Measurements from ENCODE around the gene BIRC2. TPM values are rescaled to one million over a fixed set of nuclear protein-coding genes. Genes with fewer than 3 reads are reported as not detected.

Gene BIRC2
- total RNA-seq, 1 donor from 2014 or later = 32.4 TPM

DNA sequence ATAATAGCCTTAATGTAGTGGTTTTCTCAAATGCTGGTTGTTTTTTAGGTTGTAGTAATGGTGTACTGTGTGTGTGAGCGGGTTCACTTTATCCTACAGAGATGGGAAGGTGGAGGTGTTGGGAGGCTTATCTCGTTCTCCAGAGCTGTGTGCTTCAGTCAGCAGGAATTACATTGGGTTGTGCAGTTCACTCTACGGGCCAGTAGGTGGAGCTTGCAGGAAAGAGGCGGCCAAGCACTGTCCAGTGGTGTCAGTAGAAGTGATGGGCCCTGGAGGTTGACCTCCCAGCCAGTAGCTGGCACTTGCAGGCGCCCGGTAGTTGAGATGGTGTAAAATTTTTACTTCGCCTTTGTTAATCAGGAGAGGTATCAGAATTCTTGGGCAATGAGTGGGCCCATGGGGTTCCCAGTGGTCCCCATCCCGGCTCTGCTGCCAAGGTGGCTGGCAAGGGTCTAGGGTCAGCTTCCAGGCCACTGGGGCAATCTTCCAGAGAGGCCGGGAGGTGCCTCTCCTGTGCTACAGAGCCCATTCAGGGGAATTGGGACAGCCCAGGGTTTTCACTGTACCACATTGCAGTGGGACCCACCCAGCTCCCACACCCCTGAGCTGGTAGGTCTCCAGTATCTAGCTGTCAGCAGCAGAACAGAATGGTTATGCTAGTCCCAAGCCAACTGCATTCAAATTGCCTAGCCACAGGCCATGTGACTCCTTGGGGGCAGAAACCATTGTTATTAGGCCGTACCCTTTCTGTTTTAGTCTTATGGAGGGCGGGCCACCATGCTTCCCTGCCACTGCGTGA, 43.9 kb downstream of the BIRC2 start:
- intact Hi-C loops (cut with DNase I) = loop anchor here (1.0 kb wide), 1 partner anchor 104 kb away; no protein-coding TSS in a partner anchor
- ATAC-seq (peak; percentile 80), DNase-seq (ENCODE audit: missing footprints) (peak; percentile 68)

DNA sequence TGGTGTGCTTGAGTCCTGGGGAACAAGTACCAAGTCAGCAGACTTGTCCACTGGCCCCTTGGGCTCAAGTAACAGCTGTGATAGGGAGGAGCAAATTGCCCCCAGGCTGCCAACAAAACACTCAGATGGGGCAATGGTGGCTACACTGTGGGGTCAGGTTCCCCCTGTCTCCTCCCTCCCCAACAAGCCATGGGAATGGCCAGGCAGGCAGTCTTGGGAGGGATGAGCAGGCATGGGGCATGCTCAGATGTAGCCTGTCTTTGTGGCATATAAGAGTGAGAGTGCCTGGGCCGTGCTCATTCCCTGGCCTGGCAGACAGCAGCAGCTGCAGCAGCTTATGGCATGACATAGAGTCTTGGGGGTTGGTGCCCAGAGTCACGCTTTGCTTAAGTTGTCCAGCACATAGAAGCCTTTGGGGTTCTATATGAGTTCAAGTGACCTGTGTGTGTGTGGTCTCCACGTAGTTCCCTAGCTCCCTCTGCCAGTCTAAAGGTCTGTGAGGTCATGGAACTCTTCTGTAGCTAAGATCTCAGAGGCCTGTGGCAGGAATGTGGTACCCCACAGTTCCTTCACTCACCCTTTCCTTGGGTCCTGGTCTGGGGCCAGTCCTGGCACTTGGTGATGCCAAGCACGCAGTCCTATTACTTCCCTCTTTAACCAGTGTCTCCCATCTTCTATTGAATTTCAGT, 44.7 kb downstream of the BIRC2 start:
- intact Hi-C loops (cut with DNase I) = no loop called here
- ATAC-seq = no peak
- DNase-seq (ENCODE audit: missing footprints) = no peak

DNA sequence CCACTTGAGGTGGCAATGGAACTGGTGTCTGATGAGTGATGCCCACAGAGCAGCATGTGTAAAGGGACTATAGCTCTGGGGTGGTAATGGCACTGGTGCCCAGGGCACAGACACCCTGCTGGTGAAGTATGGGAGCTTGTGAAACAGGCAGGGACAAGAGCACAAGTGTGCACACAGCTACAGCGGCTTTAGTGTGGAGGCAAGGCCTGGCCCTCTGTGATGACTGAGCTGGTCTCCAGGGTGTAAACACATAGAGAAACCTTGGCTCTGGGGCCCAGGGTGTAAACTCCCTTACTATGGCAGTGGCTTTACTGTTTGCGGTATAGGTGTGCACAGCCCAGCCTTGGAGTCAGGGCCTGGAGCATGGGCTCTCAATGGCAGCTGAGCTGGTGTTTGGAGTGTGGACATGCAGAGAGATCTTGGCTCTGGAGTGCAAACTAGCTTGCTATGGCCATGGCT, 46.3 kb downstream of the BIRC2 start:
- intact Hi-C loops (cut with DNase I) = no loop called here
- DNase-seq (ENCODE audit: missing footprints) (no peak), ATAC-seq (peak; percentile 20)

GRCh38 chr11:102395720-102396393, 48.8 kb downstream of the BIRC2 start:
- ATAC-seq = no peak
- intact Hi-C loops (cut with DNase I) = no loop called here
- DNase-seq (ENCODE audit: missing footprints) = no peak

- intact Hi-C loops (cut with DNase I) = no loop called here
- no peak for ATAC-seq
These were observed 49.9 kb downstream of the BIRC2 start for GRCh38 chr11:102396708-102397563.

DNA sequence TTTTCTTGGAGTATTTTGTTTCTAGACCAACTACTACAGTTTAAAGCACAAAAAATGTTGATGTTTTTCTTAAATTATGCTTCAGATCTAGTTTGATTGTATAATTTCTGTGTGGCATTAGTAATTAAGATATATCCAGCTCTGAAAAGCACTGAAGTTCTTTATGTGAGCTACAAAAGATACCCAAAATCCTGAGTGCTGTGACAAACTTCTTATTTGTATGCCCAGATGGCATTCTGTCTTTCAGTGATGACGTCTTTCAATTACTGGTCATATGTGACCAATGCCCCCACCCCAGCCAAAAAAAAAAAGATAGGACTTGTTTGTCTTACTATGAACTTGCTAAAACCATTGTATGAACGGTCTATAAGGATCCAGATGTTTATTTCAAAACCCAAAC, 51.3 kb downstream of the BIRC2 start:
- ATAC-seq = no peak
- DNase-seq (ENCODE audit: missing footprints) = no peak
- intact Hi-C loops (cut with DNase I) = no loop called here

More at GRCh38 chr11:102396708-102397563, 49.9 kb downstream of the BIRC2 start:
- DNase-seq (ENCODE audit: missing footprints) = no peak

- ATAC-seq = no peak
- DNase-seq (ENCODE audit: missing footprints) = no peak
- intact Hi-C loops (cut with DNase I) = no loop called here
These were observed 52.2 kb downstream of the BIRC2 start for GRCh38 chr11:102399189-102399588.

DNA sequence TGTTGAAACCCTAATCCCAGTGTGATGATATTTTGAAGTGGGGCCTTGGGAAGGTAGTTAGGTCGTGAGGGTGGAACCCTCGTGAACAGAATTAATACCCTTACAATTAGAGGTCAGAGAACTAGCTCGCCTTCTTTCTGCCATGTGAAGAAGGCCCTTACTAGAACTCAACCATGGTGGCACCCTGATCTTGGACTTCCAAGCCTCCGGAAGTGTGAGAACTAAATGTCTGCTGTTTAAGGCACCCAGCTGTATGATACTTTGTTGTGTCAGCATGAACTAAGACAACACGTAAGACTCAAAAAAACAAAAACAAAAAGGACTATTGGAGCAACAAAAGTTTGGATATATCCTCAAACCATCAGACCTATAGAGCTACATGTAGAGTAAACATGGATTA, 53.6 kb downstream of the BIRC2 start:
- ATAC-seq = no peak
- no peak for DNase-seq (ENCODE audit: missing footprints)
- intact Hi-C loops (cut with DNase I) = no loop called here

DNA sequence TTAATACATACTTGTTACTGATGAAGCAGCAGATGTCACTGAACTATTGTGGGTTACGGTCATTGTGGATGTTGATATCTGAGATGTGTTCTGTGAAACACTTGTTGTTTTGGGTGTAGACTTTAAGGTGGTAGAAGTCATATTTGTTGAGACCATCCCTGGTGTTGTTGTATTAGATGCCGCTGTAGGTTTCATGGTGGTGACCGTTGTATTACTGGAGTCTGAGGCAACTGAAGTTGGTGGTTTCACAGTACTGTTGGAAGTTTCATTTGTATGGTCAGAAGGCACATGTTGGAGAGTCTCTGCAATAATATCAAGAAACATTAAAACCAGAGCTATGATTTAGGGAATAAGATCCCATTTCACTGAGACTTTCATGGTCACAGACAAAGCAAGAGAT, 54.9 kb downstream of the BIRC2 start:
- DNase-seq (ENCODE audit: missing footprints) (no peak), ATAC-seq (no peak)
- intact Hi-C loops (cut with DNase I) = no loop called here

DNA sequence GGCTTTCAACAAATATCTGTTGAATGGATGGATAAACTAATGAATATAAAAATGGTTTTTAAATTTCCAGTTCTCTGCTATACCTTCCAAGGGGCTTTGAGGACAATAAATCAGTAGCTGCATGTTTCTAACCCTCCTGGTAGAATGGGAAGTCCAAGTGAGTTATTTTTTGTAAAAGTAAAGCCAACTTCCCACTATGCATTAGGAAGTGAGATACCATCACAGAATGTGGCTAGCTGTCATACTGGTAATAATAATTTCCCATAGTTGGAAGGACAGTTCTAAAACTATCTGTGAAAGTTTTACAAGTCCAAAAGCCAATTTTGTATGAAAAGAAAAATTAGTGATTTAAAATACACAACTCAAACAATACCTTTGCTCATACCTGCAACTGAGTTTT, 55.5 kb downstream of the BIRC2 start:
- ATAC-seq (no peak), DNase-seq (ENCODE audit: missing footprints) (no peak)
- intact Hi-C loops (cut with DNase I) = no loop called here

- DNase-seq (ENCODE audit: missing footprints) = no peak
- no peak for ATAC-seq
- intact Hi-C loops (cut with DNase I) = no loop called here
These were observed 58.5 kb downstream of the BIRC2 start for GRCh38 chr11:102405501-102405900.

- ATAC-seq (no peak), DNase-seq (ENCODE audit: missing footprints) (no peak)
- intact Hi-C loops (cut with DNase I) = no loop called here
These were observed 59.1 kb downstream of the BIRC2 start for GRCh38 chr11:102406099-102406498.

- intact Hi-C loops (cut with DNase I) = no loop called here
- ATAC-seq = no peak
- DNase-seq (ENCODE audit: missing footprints) = no peak
These were observed 60.9 kb downstream of the BIRC2 start for GRCh38 chr11:102407901-102408300.

- ATAC-seq = no peak
- intact Hi-C loops (cut with DNase I) = no loop called here
These were observed 61.3 kb downstream of the BIRC2 start for GRCh38 chr11:102408339-102408738.

GRCh38 chr11:102410382-102410784, 63.4 kb downstream of the BIRC2 start:
- no peak for DNase-seq (ENCODE audit: missing footprints)
- intact Hi-C loops (cut with DNase I) = no loop called here
- peak; percentile 24 for ATAC-seq

More at GRCh38 chr11:102408339-102408738, 61.3 kb downstream of the BIRC2 start:
- no peak for DNase-seq (ENCODE audit: missing footprints)

DNA sequence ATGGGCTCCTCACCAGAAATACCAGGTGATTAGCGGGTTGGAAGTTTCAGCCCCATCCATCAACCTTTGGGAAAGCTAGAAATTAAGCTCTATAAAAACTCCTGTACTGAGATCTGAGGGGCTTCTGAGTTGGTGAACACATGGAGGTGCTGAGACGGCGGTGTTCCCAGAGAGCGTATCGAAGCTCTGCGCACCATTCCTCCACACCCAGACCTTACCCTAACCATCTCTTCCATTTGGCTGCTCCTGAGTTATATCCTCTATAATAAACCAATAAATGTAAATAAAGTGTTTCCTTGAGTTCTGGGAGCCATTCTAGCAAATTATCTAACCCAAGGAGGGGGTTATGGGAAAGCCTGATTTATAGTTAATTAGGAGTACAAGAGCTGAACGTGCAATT, 64.1 kb downstream of the BIRC2 start:
- intact Hi-C loops (cut with DNase I) = no loop called here
- no peak for ATAC-seq
- DNase-seq (ENCODE audit: missing footprints) = no peak

DNA sequence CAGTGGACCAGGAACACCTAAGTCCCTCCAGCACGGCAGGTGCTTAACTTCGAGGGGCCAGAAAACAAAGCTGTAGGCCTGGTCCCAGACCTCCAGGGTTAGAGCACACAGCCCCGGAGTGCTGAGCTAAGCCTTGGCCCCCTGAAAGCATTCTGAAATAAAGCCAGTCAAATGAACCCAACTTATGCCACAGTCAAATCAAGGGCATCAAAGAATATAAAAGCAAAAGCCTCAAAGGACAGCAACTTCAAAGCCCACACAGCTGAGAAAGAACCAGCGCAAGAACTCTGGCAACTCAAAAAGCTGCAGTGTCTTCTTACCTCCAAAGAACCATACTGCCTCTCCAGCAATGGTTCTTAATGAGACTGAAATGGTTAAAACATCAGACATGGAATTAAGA, 66.5 kb downstream of the BIRC2 start:
- DNase-seq (ENCODE audit: missing footprints) (no peak), ATAC-seq (no peak)
- intact Hi-C loops (cut with DNase I) = no loop called here

DNA sequence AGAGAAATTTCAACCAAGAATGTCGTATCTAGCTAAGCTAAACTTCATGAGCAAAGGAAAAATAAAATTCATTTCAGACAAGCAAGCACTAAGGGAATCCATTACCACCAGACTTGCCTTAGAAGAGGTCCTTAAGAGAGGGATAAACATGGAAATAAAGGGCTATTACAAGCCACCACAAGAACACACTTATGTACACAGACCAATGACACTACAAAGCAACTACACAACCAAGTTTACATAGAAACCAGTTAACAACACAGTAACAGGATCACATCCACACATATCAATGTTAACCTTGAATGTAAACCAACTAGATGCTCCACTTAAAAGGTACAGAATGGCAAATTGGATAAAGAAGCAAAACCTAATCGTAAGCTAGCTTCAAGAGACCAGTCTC, 67.5 kb downstream of the BIRC2 start:
- no peak for DNase-seq (ENCODE audit: missing footprints)
- ATAC-seq = no peak
- intact Hi-C loops (cut with DNase I) = no loop called here
